ENCODE results near the gene KDM4C.

- TF ChIP-seq CTCF (IDR thresholded peaks at IDR 0.05): no peak
- no peak for TF ChIP-seq EP300 (IDR thresholded peaks at IDR 0.05; ENCODE audit: low read depth)
Measured at GRCh38 chr9:6931913-6932312, 174.1 kb downstream of the KDM4C start.
